CD4-positive, alpha-beta T cell treated with Interferon gamma for 1 hour (primary cell): ENCODE measurements around the gene SORBS2.
"Not testable (repeated sequence)": the region's sequence is repeated elsewhere in the genome, so short reads cannot be mapped to it uniquely, and the experiment has no call there.

Experiments
- DNase-seq: peaks from one replicate; pipeline ENCODE4 v3.0.0-alpha.2; 2020

The SORBS2 gene, protein sequence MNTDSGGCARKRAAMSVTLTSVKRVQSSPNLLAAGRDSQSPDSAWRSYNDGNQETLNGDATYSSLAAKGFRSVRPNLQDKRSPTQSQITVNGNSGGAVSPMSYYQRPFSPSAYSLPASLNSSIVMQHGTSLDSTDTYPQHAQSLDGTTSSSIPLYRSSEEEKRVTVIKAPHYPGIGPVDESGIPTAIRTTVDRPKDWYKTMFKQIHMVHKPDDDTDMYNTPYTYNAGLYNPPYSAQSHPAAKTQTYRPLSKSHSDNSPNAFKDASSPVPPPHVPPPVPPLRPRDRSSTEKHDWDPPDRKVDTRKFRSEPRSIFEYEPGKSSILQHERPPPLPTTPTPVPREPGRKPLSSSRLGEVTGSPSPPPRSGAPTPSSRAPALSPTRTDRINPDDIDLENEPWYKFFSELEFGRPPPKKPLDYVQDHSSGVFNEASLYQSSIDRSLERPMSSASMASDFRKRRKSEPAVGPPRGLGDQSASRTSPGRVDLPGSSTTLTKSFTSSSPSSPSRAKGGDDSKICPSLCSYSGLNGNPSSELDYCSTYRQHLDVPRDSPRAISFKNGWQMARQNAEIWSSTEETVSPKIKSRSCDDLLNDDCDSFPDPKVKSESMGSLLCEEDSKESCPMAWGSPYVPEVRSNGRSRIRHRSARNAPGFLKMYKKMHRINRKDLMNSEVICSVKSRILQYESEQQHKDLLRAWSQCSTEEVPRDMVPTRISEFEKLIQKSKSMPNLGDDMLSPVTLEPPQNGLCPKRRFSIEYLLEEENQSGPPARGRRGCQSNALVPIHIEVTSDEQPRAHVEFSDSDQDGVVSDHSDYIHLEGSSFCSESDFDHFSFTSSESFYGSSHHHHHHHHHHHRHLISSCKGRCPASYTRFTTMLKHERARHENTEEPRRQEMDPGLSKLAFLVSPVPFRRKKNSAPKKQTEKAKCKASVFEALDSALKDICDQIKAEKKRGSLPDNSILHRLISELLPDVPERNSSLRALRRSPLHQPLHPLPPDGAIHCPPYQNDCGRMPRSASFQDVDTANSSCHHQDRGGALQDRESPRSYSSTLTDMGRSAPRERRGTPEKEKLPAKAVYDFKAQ (N-terminal part only)

DNA sequence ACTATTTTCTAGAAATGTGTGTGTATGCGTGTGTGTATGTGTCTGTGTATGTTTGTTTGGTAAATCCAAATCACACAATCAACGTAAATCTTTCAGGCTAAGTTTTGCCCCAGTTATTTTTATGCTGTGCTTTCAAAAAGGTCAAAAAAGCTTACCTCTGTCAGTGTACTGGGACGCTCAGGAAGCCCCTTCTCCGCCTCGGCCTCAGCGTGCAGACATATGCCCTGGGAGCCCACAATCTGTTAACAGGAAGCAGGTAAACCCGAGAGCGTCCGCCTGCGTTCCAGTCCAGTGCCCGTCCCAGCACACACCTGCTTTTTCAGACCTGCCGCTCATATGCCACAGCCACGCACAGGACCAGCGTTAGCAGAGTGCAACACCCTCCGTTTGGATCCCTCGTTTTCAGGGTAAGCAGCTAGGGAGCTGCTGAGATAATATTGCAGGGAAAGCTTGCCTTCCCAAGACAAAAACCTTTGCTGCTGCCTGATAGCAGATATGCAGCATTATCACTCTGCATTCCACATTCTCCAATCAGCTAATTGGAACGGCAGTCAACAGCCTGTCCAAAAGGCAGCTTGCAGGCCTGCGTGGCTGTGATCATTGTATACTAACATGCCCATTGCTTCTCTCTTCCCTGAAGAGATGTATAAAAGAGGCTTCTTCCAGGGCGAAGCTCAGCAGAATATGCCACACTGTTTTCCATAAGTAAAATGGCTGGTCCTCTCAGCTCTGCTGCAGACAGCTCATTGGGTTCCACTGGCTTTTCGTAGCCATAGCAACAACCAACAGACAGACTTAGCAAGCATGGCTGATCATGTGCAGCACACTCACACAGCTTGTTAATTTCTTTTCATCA lies at the start of gene SORBS2:
Gene SORBS2 (minus strand): TSS at position 686 of the 856 bp plus-strand sequence. CDS start 121,623 bp downstream, outside the sequence.
- DNase-seq, result peak; percentile 30

DNA sequence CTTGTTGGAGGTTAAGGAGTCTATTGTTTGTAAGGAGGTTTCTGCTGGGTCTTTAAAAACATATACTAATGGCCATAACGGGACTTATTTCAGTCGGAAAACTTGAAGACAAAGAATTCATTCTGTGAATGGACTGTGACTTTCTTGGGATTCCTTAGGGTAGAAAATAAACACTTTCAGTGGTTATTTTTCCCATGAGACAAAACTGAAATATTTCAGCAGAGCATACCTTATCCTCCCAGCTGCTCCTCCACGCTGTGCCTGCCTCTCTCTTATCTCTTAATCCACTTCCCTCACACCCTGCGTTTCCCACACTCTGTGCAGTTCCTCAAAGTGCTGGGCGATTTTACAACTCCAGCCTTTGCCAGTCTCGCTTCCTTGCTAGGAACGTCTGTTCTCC lies 47.1 kb upstream of the SORBS2 start:
- no peak for DNase-seq

DNA sequence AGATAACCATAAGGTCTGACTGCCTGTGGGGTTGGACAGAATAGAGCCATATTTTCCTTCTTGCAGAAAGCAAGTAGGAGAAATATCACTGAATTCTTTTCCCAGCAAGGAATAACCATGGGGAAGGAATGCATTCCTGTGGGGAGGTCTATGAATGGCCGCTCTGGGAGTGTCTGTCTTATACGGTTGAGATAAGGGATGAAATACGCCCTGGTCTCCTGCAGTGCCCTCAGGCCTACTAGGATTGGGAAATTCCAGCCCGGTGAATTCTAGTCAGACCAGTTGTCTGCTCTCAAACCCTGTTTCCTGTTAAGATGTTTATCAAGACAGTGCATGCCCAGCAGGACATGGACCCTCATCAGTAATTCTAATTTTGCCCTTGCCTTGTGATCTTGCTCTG lies 45.6 kb upstream of the SORBS2 start:
- not testable (repeated sequence) for DNase-seq

DNA sequence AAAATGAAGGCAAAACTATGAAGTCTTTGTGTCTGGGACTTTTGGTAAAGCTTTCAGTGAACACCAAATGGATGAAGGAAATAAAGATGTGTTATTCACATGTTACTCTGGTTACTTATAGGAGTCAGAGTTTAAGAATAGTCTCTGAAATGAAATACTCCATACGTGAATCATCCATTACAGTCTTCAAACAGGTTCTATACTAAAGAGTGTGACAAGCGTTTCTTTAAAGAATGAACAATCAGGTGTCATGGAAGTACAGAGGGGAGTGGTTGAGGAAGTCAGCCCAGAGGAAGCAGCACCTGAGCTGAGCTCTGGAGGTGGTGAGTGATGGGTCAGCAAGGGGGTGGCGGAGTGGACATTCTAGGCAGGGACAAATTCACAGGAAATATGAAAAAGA lies 41.8 kb upstream of the SORBS2 start:
- DNase-seq, result no peak

DNA sequence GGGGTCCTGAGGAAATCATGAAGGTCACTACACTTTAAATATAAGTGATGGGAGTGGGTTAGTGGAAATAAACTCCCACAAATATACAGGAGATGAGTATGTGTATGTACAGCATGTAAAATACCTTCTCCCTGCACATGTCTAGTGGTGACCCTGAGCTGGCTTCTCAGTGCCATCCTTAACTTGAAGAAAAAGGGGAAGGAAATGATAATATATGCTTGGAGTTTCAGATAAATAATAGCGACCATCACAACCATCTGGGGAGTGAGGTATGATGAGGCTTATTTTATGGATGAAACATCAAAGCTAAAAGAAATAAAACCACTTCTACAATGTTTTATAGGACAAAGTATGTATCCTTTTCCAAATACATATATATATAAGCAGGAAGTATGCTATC lies 41.0 kb upstream of the SORBS2 start:
- no peak for DNase-seq

DNA sequence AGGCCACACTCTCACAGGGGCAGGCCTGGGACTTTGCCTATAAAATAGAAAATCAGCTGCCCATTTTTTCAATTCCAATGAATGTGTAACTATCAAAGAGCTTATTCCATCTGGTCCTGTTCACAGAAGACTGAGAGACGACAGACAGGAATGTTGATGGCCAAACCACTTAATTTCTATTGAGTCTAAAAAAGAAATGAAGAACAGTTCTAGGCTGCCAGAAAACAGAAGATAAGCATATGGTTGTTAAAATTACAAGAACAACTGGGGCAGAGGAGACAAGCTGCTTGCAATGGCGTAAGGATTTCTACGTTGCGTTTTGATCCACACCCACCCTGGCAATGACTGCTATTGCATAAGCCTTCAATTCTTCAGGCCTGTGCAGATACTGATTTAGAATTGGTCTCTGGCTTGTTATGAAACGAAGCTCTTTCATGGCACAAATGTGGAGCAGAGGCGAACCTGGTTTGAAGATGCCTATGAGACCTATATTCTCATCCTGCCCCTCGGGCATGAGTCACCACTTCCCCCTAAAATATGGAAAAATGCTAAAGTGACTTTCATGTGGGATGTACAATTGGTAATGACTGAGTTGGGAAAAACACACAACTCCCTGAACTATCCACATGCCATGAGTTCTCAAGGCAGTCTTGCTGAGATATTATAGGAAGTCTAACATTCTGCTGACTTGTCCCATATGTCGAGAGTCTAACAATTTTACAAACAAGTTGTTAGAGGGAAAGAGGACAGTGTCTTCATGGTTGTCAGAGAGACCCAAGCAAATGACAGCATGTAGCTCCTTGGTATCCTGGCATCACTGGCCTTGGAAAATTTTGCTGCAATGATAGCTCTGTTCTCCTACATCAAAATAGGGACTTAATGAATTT lies 37.9 kb upstream of the SORBS2 start:
- no peak for DNase-seq

DNA sequence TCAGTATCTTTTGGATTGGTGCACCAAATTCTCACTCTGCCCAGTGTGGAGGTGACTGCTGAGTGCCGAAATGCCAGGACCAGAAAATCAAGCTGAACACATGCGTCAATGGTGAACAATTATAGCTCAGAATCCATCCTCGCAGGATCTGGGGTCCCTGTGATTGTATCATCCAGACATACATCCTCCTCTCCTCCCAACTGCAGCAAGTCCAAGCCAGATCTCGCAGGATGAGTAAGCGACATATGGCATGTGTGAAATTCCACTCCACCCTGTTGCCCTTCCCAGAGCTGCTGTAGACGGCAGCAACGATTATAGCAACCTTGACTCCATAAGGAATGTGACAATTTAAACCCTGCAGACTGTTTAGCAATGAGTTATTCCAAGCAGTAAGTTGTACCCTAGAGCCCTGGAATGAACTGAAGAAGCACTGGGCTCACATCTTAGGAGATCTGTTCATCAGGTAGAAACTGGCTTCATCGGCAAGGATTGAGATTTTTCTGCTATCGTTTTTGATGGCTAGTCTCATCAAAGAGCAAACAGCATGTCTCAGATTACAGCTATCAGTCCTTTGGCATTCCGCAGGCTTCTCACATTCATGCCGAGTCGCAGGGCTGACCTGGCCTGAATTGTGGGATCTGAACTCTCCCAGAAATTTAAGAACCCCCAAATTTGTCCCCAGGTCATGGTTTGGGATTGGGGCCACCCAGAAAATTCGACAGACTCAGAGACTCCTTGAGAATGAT lies 35.5 kb upstream of the SORBS2 start:
- DNase-seq, result no peak

DNA sequence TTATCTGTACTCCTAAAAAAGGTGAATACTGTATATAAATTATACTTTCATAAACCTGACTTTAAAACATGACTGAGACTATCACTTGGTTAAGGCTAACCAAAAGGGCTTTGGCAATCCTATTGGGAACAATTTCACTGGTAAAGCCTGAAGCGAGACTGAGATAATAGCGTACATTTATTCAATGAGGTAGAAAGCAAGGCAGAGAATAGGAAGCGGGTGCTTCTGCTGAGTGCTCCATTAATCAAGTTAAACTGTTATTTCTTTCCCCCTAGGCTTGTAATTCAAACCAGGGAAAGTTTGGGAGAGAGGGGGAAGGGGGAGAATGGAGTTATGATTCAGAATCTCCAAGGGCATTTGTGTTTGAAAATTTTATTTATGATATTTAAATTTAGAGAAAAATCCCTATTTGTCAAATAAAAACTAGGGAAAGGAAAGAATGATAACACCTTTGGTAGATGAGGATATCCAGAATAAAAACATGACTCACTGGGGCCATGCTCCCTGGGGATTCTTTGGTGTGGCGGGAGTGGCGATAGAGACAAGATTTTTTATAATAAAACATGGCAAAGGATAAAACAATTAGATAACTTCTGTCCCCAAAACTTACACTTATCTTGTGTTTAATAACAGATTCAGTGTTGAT lies 34.6 kb upstream of the SORBS2 start:
- no peak for DNase-seq

DNA sequence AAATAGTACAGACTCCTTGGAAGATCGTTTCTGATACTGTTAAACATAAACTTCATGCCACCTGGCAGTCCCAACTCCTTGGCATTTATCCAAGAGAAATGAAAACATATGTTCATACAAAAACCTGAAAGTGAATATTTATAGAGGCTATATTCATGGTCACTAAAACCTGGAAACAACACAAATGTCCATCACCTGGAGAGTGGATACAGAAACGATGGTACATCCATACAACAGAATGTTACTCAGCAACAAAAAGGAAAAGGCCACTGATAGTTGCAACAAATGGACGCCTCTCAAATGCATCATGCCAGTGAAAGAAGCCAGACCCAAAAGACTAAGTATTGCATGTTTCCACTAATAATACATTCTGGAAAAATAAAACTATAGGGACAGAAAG lies 34.0 kb upstream of the SORBS2 start:
- DNase-seq, result no peak

DNA sequence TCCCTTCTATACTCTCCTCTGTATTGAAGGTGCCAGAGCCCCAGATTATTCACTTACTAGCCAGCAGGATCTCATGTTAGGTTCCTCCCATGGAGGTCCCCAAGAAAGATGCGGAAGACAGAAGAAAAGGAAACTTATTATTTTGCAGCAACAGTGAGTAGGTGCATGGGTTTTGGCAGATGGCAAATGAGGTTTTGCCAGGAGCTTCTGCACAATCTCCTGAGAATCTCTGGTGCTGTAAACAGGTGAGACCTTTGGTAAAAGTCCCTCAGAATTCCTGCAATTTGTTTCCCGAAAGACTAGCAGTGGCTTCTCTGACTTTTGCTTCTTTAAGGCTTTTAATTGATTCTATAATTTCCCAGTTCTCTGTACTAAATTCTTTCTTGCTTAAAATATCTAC lies 29.5 kb upstream of the SORBS2 start:
- no peak for DNase-seq

DNA sequence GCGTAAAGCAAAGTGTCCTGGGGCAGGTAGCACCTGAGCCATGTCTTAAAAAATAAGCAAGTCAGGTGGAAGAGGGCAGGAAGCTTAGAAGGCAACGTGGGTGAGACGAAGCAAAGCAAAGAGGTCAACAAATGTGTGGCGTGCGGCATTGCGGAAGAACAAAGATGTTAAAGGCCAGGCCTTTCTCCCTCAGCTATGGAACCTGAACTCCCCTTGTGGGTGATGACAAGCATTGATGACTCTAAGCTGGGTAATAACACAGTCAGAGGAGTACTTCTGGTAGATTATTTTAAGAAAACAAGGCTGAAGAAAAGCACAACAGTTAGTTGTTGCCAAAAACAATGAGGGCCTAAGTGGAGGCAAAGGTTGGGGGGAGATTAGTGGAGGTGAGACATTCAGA lies 29.0 kb upstream of the SORBS2 start:
- no peak for DNase-seq

DNA sequence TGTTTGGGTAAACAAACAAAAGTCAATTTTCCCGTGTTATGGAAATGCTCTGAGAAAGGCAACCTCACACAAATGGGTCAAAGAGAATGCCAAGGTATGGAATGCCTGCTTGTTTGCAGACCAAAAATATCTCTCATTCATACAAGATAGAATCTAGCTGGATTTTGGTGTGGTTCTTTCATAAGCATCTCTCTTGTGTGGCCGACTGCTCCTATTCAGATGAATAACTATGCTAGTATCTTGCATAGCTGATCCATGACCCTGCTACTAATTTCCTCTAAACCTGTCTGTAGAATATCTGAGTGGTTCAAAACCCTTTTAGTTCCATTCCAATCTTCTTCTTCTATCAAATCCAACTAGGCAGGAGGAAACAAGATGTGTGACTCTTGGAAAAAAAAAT lies 28.2 kb upstream of the SORBS2 start:
- DNase-seq, result no peak

DNA sequence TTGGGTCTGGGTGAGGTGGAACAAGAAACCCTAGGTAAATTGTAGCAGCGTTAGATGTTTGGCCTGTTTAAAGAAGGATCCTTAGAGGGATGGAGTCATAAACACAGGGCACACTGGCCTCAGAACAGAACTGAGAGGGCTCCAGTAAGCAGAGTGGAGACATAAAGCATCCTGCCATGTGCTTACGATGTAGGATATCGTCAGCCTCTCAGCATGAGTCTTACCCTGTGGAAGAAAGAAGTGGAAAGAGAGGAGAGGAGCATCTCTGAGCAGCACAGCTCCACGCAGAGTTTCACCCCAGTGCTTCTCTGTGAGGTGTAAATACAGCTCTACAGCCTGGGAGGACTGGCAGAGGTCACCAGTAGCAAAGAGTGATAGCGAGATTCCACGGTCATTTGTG lies 27.8 kb upstream of the SORBS2 start:
- DNase-seq, result no peak

DNA sequence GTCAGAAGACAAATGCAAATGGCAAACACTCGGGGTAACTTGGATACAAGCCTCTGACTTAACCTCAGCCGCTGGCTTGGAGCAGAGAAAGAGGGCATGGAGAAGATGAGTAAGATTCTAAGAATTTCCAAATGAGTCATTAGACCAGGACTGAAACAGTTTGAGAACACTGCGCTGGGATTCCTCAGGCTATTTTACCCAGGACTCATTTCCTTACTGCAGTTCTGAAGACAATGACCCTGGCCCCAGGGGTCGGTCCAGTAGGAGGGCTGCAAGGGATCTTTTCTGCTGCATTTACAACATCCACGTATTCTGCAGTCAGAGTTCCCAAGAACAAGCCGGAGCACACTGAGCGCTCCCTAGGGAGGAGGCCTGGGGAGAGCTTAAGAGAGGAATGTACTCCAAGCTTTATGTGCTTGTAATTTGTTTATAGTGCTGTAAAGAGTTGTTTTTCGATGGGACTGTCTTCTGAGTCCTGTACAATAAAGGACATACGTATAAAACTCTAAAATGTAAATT lies 27.3 kb upstream of the SORBS2 start:
- DNase-seq, result no peak

DNA sequence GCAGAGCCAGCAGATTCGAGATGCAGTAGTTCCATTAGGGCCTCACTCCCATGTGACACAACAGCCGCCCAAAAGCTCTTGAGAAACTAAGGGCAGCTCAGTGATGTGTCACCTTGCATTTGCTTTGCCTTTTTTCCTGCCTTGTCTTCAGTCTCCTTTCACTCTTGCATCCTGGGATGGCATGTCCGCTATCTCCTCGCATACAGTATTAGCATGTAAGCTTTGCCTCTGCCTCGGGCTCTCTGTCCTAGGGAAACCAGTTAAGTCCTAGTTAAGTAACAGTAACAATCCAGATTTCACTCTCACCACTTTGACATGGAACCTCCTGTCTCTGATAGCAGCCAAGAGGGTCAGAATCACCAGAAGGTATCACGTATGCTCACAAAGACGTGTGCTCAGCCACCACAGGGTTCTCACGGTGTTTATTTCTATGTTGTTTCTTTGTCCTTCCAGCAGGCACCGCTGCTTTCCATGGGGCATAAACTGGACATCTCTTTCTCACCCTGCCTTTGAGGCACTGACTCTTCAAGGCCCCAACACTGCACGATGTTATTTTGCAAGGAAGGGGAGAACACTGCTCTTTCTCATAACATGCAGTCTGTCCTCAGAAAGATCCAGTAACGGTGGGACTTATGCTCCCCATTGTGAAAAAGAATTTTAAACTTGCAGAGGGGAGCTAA lies 26.7 kb upstream of the SORBS2 start:
- DNase-seq, result no peak

DNA sequence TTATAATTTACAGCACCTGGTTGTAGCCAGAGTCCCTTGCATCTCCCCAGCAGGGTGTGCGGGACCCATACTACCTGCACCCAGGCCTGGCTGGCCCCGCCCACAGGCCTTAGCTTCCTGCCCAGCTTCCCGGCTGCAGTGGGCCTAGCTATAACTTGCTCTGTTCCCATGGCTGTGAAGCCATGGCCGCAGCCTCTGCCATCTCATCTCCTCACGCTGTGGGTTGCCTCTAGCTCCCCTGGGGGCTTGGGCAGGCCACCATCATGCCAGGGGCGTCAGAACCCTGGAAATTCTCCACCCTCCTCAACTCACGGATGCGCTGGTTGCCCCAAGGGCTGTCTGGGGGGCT lies 26.1 kb upstream of the SORBS2 start:
- no peak for DNase-seq

DNA sequence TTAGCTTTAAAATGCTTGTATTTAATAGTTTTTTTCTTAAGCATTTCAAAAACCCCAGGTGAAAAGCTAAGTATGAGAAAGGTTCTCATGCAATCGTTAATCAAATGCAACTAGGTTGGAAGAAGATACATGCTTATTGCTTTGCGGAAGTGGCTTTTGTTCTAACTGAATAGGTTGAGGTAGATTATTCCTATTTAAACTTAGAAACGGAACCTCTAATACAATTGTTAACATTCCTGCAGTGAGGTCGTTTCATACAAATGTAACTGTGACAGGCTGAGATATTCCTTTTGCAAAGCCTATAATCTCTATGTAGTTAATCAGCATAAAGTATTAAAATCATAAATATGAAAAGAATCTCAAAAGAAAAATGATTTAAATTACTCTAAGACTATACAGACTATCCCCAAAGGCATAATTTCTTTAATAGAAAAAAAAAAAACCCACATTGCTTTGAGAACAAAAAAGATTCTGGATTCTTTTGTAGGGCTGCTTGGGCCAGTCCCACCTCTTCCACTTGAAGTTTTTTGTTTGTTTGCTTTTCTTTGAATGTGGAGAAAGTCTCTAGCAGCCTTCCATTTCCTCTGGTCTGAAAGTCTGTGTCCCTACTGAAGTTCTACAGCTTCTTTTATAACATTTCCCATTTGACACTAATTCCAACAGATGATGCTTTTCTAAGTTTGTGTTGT lies 25.6 kb upstream of the SORBS2 start:
- no peak for DNase-seq

DNA sequence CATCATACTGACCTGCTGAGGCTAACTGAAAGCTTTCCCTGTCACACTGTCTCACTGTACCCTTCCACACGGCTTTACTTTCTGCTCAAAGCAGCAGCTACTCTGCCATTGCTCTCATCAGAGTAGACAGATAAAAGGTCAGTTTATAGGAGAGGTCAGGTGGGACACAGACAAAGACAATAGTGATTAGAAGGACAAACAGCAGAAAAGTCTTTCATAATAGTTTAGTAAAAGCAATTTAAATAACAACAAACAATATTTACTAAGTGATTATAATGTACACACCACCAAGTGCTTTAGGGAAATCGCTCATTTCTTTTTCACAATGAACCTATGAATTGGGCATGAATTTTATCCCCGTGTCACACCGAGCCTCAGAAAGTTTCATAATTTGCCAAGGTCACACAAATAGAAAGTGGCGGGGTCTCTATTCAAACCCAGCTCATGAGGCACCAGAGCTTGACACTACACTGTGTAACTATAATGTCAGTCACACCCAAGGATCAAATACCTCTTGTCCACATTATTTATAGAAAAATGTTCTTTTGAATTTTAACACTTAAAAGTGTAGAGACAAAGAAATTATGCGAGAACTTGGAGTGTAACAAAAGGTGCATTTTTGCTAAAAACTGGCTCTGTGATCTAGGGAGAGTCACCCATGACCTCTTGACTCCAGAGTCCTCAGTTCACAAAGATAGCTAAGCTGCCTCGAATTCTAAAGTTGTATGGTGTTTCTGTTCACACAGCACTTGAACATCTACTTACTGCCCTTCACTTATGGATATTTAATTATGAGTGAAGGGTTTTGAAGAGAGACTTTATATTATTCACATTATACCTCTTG lies 24.5 kb upstream of the SORBS2 start:
- DNase-seq, result no peak
